Stimulated activated CD4-positive, alpha-beta T cell treated with anti-CD3 and anti-CD28 coated beads, TNF-alpha, amount 100 ng/mL, for 4 hours (primary cell): ENCODE measurements around the gene EXOC6B.
A peak's percentile ranks its signal among the peaks of the same experiment; 100 is the strongest.

ENCODE experiments used
- DNase-seq, 3 experiments: peaks; one replicate each; pipeline ENCODE4 v3.0.0-alpha.2; 2020; ENCODE audit warnings: low read depth in 3 of 3

The EXOC6B gene

GRCh38 chr2:72825257-72826155, at the start of gene EXOC6B:
EXOC6B (minus strand) TSS chr2:72826033.
- DNase-seq, result peak; percentile 73 to 80 (median 80)

- no peak for DNase-seq
Observed at GRCh38 chr2:72871880-72872279, 46.0 kb upstream of the EXOC6B start.

- no peak for DNase-seq
Observed at GRCh38 chr2:72871060-72871459, 45.2 kb upstream of the EXOC6B start.

GRCh38 chr2:72864500-72864899, 38.7 kb upstream of the EXOC6B start:
- no peak for DNase-seq

GRCh38 chr2:72863046-72863445, 37.2 kb upstream of the EXOC6B start:
- DNase-seq, result no peak

- DNase-seq, result peak; percentile 72 to 75 (median 73)
Observed at GRCh38 chr2:72862239-72862988, 36.6 kb upstream of the EXOC6B start.

- DNase-seq, result peak in 2 of 3 experiments; percentile 13 to 35
Observed at GRCh38 chr2:72859831-72860262, 34.0 kb upstream of the EXOC6B start.

GRCh38 chr2:72851333-72851732, 25.5 kb upstream of the EXOC6B start:
- no peak for DNase-seq

GRCh38 chr2:72849138-72849462, 23.3 kb upstream of the EXOC6B start:
- no peak for DNase-seq

GRCh38 chr2:72848436-72849137, 22.8 kb upstream of the EXOC6B start:
- DNase-seq, result no peak

- DNase-seq, result no peak
Observed at GRCh38 chr2:72847534-72848315, 21.9 kb upstream of the EXOC6B start.

GRCh38 chr2:72846171-72847095, 20.6 kb upstream of the EXOC6B start:
- no peak for DNase-seq

- DNase-seq, result no peak
Observed at GRCh38 chr2:72843301-72843700, 17.5 kb upstream of the EXOC6B start.

- no peak for DNase-seq
Observed at GRCh38 chr2:72841462-72842125, 15.8 kb upstream of the EXOC6B start.

- DNase-seq, result no peak
Observed at GRCh38 chr2:72840066-72840465, 14.2 kb upstream of the EXOC6B start.

- no peak for DNase-seq
Observed at GRCh38 chr2:72837171-72837570, 11.3 kb upstream of the EXOC6B start.

- no peak for DNase-seq
Observed at GRCh38 chr2:72835403-72835802, 9.6 kb upstream of the EXOC6B start.

GRCh38 chr2:72834596-72834995, 8.8 kb upstream of the EXOC6B start:
- DNase-seq, result no peak

GRCh38 chr2:72833084-72833714, 7.4 kb upstream of the EXOC6B start:
- DNase-seq, result no peak
